T-helper 1 cell treated with Interleukin-12 subunit alpha and Interleukin-12 subunit beta and Interleukin-4 antibody, amounts not matched to agents 30 μg/mL and 1 μg/mL, for 36 hours (primary cell): ENCODE results near the gene UQCC2.

ENCODE experiments used
- H3K27ac Mint-ChIP-seq: one replicate; pipeline ENCODE4 v1.8.0; 2021; ENCODE audit warnings: mild to moderate bottlenecking, mixed read lengths
- H3K27me3 Mint-ChIP-seq: one replicate; pipeline ENCODE4 v1.8.0; 2021; ENCODE audit warnings: low read depth, mixed read lengths
- H3K36me3 Mint-ChIP-seq: one replicate; pipeline ENCODE4 v1.8.0; 2021; ENCODE audit warnings: low read depth, mixed read lengths
- H3K4me1 Mint-ChIP-seq: one replicate; pipeline ENCODE4 v1.8.0; 2021; ENCODE audit warnings: low read depth, mixed read lengths
- H3K4me3 Mint-ChIP-seq: one replicate; pipeline ENCODE4 v1.8.0; 2021; ENCODE audit warnings: mild to moderate bottlenecking, moderate library complexity, mixed read lengths
- H3K9me3 Mint-ChIP-seq: one replicate; pipeline ENCODE4 v1.8.0; 2021; ENCODE audit warnings: mixed read lengths

The UQCC2 gene

DNA sequence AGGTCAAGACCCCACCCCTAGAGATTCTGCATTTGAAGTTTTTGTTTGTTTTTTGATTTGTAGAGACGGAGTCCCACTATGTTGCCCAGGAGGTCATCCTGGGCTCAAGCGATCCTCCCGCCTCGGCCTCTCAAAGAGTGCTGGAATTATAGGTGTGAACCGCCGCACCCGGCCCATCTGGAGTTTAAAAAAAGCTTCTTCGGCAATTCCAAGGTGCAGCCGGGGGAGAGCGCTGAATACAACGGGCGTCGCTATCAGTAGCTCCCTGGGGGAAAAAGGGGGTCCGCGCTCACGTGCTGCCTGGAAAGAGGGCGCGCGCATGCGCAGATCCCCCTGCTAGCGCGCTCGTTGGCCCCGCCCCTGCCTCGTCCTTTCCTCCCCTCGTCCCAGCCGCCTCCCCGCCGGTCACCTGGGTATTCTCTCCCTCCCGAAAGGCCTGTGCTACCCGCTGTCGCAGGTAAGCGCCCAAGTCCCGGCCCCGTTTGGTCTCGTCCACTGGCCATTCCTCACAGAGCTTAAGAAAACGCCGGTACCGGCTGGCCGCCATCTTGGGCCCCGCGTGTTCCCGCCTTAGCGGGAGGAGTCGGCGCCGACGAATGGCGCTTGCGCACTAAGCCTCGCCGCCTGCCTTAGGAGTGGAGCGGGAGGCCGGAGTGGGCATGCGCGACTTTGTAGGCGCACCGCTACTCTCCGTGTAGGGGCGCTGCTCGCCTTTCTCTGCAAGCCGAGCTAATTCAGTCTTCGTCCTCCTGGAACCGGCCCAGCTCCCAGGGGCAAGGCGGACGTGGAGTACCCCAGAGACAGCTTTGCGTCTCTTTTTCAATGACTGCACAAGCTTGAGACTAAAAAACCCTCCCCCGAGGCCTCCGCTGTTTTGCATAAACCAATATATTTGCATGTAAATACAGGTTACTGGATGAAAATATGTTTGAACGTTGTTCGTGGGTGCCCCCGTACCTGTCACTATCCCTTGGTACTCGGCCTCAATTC, at the start of gene UQCC2:
TSS of gene UQCC2 (minus strand) at position 561 of the 990 bp plus-strand sequence. CDS start at position 547, 14 bp downstream.
- Mint-ChIP-seq H3K4me3 (peak within 1 kb of the TSS; percentile 97), H3K9me3 (no peaks in the 10 kb centered on the region), H3K36me3 (peaks cover 16% of the 10 kb centered on the region), H3K27ac (peak within 1 kb of the TSS; percentile 98), H3K4me1 (peaks cover 26% of the 10 kb centered on the region), H3K27me3 (peaks cover 3% of the 10 kb centered on the region)

DNA sequence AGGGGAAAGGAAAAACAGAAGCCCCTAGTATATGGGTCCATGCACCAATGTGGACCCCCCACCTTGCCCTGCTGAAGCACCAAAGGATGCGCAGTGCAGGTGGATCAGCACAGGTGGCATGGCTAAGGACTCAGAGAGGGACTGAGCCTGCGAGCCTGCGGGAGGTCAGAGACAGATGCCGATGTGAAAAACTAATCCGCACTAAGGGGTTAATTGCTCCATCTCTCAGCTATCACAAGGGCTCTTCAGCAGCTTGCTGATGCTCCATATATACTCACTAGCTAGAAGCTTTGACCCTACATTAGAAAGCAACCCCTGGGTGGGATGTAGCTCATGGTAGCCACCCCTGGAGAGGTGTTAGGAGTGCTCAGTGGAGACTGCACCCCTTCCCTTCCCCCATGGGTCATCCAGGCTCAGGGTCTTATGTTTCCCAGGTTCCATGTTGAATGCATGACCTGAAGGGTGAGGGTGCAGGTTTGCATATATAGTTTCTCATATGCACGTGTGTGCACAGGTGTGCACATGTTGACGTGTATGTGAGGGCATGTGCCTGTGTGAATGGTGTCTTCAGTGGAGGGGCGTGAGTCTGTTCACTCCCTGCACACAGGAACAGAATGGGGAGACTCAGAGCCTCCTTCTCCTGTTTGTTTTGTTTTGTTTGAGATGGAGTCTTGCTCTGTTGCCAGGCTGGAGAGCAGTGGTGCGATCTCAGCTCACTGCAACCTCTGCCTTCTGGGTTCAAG, 48.6 kb upstream of the UQCC2 start:
- Mint-ChIP-seq H3K9me3 (no peaks in the 10 kb centered on the region), H3K27me3 (peaks cover 4% of the 10 kb centered on the region), H3K27ac (no peak overlapping the region), H3K4me1 (no peaks in the 10 kb centered on the region), H3K36me3 (no peaks in the 10 kb centered on the region), H3K4me3 (no peak overlapping the region)

DNA sequence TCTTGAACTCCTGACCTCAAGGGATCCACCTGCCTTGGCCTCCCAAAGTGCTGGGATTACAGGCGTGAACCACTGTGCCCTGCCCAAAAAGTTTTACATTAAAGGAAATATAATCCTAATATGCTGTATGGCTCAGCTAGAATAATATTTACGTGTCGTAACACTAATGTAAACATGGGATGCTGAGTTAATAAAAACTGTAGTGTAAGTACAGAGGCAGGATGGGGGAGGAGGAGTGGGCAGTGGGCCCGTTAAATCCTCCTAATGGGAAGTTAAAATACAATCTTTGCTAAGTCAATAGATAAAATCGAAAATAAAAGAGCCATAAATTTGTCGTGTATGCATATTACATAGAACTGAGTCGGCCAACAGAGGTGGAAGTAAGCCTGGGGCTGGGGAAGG, 47.3 kb upstream of the UQCC2 start:
- Mint-ChIP-seq H3K9me3 (no peaks in the 10 kb centered on the region), H3K4me3 (no peak overlapping the region), H3K27me3 (peaks cover 4% of the 10 kb centered on the region), H3K36me3 (no peaks in the 10 kb centered on the region), H3K27ac (no peak overlapping the region), H3K4me1 (no peaks in the 10 kb centered on the region)

DNA sequence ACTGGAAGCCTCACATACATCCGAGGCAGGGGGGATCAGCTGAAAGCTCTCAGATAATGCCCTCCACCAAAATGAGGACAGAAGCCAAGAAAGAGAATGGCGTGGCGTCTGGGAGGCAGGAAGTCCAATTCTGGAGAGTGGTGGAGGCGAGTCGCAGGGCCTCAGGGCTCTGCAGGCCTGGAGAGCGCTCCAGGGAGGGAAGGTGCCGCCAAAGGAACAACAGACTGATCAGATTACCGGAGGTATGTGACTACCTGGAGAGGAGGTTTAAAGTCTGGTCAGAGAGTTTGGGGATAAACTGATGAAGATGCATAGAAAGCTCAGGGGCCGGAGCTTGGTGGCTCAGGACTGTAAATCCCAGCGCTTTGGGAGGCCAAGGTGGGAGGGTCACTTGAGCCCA, 46.4 kb upstream of the UQCC2 start:
- no peaks in the 10 kb centered on the region for H3K4me1 Mint-ChIP-seq
- H3K4me3 Mint-ChIP-seq: no peak overlapping the region
- no peaks in the 10 kb centered on the region for H3K9me3 Mint-ChIP-seq
- H3K27ac Mint-ChIP-seq: no peak overlapping the region
- H3K27me3 Mint-ChIP-seq: peaks cover 4% of the 10 kb centered on the region
- no peaks in the 10 kb centered on the region for H3K36me3 Mint-ChIP-seq

DNA sequence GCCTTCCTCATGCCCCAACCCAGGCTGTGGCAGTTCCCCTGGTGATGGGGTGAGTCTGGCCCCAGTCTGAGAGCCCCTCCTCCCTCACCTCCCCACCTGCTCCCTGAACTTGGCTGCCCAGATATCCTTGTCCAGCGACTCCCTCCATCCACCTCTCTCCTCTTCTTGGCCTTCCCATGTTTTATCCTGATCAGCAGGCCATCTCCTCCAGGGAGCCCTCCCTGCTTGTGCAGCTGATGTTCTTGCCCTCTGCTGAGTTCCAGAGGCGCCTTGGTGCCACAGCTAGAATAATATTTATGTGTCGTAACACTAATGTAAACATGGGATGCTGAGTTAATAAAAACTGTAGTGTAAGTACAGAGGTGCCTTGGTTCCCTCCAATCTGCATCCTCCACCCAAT, 45.6 kb upstream of the UQCC2 start:
- H3K4me3 Mint-ChIP-seq: no peak overlapping the region
- H3K9me3 Mint-ChIP-seq: no peaks in the 10 kb centered on the region

DNA sequence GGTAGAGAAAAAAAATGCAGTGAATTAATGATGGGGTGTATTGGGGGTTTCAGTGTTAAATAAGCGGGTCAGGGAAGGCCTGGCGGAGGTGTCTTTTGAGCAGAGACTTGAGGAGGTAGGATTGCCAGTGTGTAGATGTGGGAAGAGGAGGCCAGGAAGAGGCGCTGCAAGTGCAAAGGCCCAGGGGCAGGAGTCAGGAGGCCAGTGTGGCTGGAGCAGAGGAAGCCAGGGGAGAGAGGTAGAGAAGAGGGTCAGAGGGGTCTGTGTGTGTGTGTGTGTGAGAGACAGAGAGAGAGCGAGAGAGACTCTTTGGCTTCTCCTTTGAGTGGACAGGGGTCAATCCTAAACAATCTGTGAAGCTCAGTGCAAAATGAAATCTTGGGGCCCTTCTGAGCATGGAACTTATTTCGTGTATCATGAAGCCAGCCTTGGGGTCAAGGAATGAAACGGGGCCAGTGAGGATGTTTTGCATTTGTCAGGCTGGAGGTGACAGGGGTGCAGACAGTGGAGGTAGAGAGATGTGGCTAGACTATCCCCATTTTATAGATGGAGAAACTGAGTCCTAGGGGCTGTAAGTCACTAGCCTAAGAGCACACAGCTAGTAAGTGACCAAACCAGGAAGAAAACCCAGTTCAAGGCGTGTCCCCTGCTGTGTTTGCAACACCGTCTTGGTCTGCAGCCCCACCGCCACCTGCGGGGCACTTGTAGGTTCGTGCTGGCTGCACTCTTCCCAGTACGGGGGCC, 44.9 kb upstream of the UQCC2 start:
- Mint-ChIP-seq H3K27me3 (no peaks in the 10 kb centered on the region), H3K27ac (no peak overlapping the region), H3K9me3 (no peaks in the 10 kb centered on the region), H3K36me3 (no peaks in the 10 kb centered on the region), H3K4me1 (no peaks in the 10 kb centered on the region), H3K4me3 (no peak overlapping the region)

More for the DNA sequence above, 45.6 kb upstream of the UQCC2 start:
- H3K4me1 Mint-ChIP-seq: no peaks in the 10 kb centered on the region
- H3K36me3 Mint-ChIP-seq: no peaks in the 10 kb centered on the region
- no peak overlapping the region for H3K27ac Mint-ChIP-seq
- peaks cover under 1% of the 10 kb centered on the region for H3K27me3 Mint-ChIP-seq

DNA sequence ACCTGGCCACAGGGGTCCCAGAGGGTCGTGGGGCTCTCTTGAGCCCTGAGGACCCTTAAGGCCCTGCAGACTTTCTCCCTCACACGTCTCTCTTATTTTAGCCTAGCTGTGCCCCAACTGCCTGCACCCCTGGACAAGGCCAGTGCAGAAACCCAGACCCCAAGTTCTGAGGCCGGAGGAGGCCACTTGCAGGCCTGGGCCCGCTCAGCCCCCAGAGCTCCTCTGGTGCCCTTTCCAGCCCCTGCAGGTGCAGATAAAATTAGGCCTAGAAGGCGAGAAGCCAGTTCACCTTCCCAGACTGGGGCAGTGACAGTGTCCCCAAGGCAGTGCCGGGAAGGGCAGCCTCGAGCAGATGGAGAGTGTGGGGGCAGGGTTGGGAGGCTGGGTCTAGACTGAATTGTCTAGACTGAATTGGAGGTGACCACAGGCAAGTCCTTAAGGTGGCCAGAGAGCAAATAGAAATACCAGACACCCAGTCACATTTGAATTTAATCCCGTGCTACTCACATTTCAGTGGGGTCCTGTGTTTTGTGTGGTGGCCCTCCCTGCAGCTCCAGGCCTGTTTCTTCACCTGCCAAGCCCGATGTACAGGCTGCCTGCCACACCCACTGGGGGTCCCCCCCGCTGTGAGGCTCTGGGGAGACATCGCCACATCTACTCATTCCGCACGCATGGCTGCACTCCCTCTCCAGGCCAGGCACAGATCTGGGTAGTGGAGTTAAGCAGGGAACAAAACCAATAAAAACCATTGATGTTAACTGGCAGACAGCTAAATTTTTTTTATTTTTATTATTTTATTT, 43.8 kb upstream of the UQCC2 start:
- Mint-ChIP-seq H3K27ac (no peak overlapping the region), H3K27me3 (no peaks in the 10 kb centered on the region), H3K36me3 (no peaks in the 10 kb centered on the region), H3K4me3 (no peak overlapping the region), H3K9me3 (no peaks in the 10 kb centered on the region), H3K4me1 (no peaks in the 10 kb centered on the region)

DNA sequence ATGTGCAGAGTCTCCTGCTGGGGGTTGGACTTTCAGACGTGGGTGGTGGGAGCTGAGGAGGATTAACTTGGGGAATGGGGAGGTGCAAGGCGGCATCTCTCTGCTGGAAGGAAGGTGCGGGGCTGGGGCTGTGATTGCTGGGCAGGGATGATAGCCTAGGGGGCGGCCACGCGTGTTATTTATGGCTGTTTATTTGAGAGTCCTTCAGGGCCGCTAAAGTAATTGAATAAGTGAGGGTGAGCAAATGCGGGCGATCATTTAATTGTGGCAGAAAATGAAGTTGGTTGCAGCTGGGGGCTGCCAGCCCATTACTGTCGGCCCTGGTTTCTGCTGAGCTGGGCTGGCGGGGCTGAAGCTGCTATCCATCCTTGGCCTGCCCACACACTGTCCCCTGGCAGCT, 42.7 kb upstream of the UQCC2 start:
- H3K27ac Mint-ChIP-seq: no peak overlapping the region
- no peaks in the 10 kb centered on the region for H3K36me3 Mint-ChIP-seq
- H3K4me3 Mint-ChIP-seq: no peak overlapping the region

DNA sequence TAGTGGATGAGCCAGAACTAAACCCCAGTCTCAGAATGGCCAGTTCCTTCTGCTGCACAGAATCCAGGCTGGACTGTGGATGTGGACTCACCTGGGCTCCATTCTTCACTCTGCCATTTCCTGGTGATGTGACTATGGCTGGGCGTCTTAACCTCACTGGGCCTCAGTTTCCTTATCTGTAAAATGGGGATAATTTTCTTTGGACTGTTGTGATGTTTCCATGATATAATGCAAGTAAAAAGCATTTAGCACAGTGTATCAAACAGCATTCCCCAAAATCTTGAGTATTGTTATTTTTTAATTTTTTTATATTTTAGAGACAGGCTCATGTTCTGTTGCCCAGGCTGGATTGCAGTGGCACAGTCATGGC, 41.1 kb upstream of the UQCC2 start:
- Mint-ChIP-seq H3K9me3 (no peaks in the 10 kb centered on the region), H3K4me3 (no peak overlapping the region), H3K27me3 (no peaks in the 10 kb centered on the region), H3K4me1 (no peaks in the 10 kb centered on the region), H3K36me3 (no peaks in the 10 kb centered on the region), H3K27ac (no peak overlapping the region)

More for the DNA sequence above, 42.7 kb upstream of the UQCC2 start:
- no peaks in the 10 kb centered on the region for H3K4me1 Mint-ChIP-seq
- H3K27me3 Mint-ChIP-seq: no peaks in the 10 kb centered on the region
- no peaks in the 10 kb centered on the region for H3K9me3 Mint-ChIP-seq

DNA sequence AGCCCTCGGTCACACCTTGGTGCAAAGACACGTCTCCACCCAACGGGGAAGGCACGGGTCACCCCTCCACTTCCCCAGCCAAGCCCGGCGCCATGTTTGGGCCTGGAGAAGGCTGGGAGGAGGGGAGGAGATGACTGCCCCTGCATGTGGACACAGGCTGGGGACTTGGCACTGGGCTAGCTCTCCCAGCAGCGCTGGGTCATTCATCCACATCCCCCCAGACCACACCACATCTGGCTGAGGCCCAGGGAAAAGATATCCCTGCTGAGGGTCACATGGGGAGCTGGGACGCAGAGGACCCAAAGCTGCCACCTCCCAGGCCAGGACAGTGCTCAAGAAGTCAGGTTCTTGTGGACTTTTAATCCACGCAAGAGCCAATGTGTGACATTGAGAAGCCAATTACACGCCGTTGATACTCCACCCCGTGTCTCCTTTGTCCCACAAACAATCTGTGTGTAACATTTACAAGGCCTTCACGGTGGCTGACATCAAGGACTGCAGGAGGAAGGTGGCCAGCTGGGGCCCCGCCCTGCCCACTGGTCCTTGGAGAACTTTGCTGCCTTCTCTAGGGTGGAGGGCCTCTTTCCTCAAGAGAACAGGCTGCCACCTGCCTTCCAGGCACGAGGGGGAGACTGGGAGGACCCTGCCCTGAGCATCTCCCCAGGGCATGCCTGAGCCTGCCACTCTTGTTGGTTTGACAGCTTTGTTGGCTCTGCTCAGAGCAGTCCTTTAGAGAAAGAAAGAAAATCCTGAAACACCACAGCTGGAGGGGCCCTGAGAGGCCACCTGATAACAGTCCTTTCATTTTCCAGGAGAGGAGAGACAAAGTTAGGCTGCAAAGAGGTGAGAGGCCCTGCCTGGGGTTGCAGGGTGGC, 40.5 kb upstream of the UQCC2 start:
- H3K27me3 Mint-ChIP-seq: peaks cover 4% of the 10 kb centered on the region
- H3K4me3 Mint-ChIP-seq: no peak overlapping the region
- H3K27ac Mint-ChIP-seq: no peak overlapping the region
- H3K36me3 Mint-ChIP-seq: no peaks in the 10 kb centered on the region
- no peaks in the 10 kb centered on the region for H3K4me1 Mint-ChIP-seq
- H3K9me3 Mint-ChIP-seq: no peaks in the 10 kb centered on the region

DNA sequence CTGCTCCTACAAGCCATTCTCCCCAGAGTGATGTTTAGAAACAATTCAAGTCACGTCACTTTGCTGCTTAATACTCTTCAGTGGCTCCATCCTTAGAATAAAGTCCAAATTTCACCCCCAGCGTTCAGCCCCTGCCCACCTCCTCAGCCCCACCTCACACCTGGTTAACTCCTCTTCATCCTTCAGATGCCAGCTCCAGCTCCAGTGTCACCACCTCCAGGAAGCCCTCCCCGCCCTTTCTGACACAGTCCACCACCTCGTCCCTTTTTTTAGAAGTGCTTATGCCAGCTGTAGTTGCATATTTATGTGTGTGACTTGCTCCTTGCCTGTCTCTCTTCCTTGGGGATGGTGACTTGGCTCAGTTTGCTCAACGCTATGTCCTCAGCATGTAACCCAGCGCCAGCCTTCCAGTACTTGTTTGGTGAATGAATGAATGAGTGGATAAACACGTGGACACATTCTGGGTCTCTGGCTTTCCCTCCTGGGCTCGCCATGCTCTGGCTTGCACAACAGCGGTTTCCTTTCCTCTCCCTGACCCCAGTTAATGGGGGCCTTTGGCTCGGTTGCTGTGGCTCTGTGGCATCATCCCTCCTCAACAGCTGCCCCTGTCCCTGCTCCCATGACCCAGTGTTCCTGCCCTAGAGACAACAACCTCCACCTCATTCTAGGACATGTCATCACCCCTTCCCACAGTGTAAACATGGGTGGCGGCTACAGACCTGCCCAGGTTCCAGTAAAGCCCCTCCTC, 38.9 kb upstream of the UQCC2 start:
- H3K27ac Mint-ChIP-seq: no peak overlapping the region
- no peaks in the 10 kb centered on the region for H3K4me1 Mint-ChIP-seq
- no peaks in the 10 kb centered on the region for H3K9me3 Mint-ChIP-seq
- no peak overlapping the region for H3K4me3 Mint-ChIP-seq
- H3K36me3 Mint-ChIP-seq: no peaks in the 10 kb centered on the region
- H3K27me3 Mint-ChIP-seq: peaks cover 4% of the 10 kb centered on the region

DNA sequence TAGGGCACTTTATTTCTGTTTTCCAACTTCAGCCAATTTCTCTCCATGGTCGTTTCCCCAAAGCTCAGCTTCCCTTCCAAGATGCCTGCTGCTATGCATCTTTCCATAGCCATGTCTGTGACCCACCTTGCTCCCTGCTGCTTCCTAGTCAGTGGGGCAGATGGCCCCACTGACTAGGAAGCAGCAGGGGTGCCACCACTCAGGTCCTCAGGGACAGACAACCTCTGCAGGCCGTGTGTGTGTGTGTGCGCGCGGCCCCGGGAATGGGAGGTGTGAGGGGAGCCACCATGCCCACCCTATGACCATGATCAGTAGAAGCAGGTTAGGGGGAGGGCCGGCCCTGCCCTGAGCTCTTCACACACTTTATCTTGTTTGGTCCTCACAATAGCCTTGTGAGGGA, 37.9 kb upstream of the UQCC2 start:
- no peak overlapping the region for H3K4me3 Mint-ChIP-seq
- H3K4me1 Mint-ChIP-seq: no peaks in the 10 kb centered on the region
- no peaks in the 10 kb centered on the region for H3K36me3 Mint-ChIP-seq
- H3K9me3 Mint-ChIP-seq: no peaks in the 10 kb centered on the region
- H3K27me3 Mint-ChIP-seq: peaks cover 4% of the 10 kb centered on the region
- no peak overlapping the region for H3K27ac Mint-ChIP-seq

DNA sequence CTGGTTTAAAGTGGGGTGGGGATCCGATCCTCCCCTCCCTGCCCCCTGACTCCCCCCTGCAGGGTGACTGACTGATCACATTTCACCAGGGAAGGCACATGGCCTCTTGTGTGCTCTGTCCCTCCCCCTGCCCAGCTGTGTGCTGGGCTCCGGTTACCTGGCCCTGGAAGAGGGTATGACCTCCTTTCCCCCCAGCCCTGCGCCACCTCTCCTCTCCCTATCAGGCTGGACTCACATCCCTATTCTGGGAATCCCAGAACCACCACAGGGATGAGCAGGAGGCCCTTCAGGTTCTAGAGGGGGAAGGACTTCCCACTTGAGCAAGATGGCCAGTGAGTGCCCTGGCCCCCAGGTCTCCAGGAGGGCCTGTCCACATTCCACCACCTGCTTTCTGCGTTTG, 37.3 kb upstream of the UQCC2 start:
- H3K4me3 Mint-ChIP-seq: no peak overlapping the region
- H3K27ac Mint-ChIP-seq: no peak overlapping the region
- no peaks in the 10 kb centered on the region for H3K9me3 Mint-ChIP-seq
- H3K36me3 Mint-ChIP-seq: no peaks in the 10 kb centered on the region
- no peaks in the 10 kb centered on the region for H3K4me1 Mint-ChIP-seq
- peaks cover 8% of the 10 kb centered on the region for H3K27me3 Mint-ChIP-seq
